ENCODE results near the gene AP4M1.
A peak's percentile ranks its signal among the peaks of the same experiment; 100 is the strongest.

The AP4M1 gene

DNA sequence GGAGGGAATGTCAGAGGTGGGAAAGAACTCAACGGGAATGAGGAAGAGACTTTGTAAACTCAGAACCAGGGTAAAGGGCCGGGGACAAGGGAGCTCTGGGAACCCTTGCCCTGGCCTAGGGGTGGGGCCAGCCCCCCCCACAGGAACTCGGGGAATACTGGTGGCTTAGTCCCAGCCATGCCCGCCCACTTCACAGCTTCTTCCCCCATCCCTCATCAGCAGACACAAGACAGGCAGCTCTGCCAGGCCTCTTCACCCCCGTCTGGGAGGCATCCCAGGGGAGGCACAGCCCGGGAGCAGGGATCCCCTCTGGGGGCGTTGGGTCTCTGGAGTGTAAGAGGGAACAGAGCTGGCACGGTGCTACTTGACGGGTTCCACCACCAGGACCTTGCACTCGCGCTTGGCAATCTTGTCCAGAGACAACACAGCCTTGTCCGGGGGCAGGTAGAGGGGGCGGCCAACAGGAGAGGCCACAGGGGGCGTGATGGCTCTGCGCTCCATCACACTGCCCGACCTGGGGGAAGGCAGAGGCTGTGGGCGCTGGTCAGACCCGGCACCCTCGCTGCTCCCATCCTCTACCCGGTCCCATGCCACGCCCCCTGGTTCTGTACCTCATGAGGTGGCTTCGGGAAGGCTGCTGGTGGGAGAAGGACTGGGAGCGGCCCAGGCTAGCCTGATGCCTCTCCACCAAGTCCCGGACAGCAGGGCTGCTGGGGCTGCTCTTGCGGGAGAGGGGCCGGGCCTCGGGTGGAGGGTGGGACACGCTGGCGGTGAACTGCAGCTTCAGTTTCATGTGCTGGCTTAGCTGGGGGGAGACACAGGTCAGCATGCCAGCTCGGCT is 53.4 kb downstream of the AP4M1 start:
- no peak for DNase-seq
- peaks cover 87% of the 10 kb centered on the region for H3K4me1 Mint-ChIP-seq
- H3K4me3 Mint-ChIP-seq = no peak overlapping the region
- no peaks in the 10 kb centered on the region for H3K9me3 Mint-ChIP-seq
- H3K27ac Mint-ChIP-seq = no peak overlapping the region
- no peak for ATAC-seq
- H3K27me3 Mint-ChIP-seq = no peaks in the 10 kb centered on the region

GRCh38 chr7:100155553-100156317 is 54.3 kb downstream of the AP4M1 start:
- DNase-seq (no peak), ATAC-seq (peak; percentile 1)
- peaks cover 83% of the 10 kb centered on the region for H3K4me1 Mint-ChIP-seq
- no peaks in the 10 kb centered on the region for H3K9me3 Mint-ChIP-seq
- no peak overlapping the region for H3K4me3 Mint-ChIP-seq
- H3K27me3 Mint-ChIP-seq = no peaks in the 10 kb centered on the region
- no peak overlapping the region for H3K27ac Mint-ChIP-seq

- Mint-ChIP-seq H3K27ac (peak overlapping the region; percentile 78 to 96), H3K4me1 (peaks cover 84% of the 10 kb centered on the region), H3K9me3 (no peaks in the 10 kb centered on the region), H3K27me3 (no peaks in the 10 kb centered on the region), H3K4me3 (peak overlapping the region; percentile 74 to 88)
- DNase-seq (peak; percentile 52 to 72), ATAC-seq (peak; percentile 80)
Observed at GRCh38 chr7:100156331-100157068, 55.1 kb downstream of the AP4M1 start.

GRCh38 chr7:100157069-100157333 is 55.6 kb downstream of the AP4M1 start:
- no peak for DNase-seq
- ATAC-seq = no peak
- Mint-ChIP-seq H3K4me1 (peaks cover 84% of the 10 kb centered on the region), H3K27me3 (no peaks in the 10 kb centered on the region), H3K4me3 (peak overlapping the region; percentile 74 to 88), H3K27ac (peak overlapping the region; percentile 78 to 96), H3K9me3 (no peaks in the 10 kb centered on the region)

DNA sequence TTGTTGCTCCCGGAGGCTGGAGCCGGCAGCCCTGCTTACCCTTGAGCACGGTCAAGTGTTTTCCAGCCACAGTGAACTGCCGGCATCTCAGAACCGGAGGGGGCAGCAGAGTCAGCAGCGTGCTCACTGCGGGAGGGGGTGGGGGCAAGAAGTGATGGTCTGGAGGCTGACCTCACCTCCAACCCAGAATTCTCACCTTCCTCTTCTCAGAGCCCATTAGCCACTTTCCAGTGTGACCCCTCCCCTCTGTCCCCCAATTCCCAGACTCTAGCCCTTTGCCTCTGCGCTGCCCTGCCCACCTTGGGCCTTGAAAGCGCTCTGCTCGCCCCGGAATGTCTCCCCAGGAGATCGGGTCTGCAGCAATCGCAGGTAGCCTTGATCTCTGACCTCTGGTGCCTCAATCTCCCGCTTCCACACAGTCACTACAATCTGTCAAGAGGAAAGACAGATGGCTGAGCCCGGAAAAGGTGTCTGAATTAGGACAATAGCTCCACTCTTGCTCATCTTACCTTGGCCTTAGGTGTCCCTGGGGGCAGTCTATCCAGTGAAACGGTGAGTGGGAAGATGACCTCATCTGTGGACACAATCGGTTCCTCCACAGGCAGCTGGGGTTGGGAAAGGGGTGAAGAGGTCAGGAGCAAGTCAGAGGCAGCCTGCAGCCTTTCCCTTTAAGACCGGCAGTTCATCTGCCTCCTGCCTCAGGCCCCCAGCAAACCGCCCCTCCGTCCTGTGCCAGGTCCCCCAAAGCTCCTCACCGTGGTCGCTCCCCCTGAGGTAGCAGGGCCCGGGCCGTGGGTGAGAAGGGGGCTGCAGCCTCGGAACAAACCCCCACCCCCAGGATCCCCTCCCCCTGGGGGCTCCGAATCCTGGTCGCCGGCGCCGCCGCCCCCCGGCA is 56.1 kb downstream of the AP4M1 start:
- ATAC-seq (no peak), DNase-seq (no peak)
- H3K4me3 Mint-ChIP-seq = peak overlapping the region; percentile 74 to 88
- H3K9me3 Mint-ChIP-seq = no peaks in the 10 kb centered on the region
- peak overlapping the region in 1 of 2 donors; percentile 96 for H3K27ac Mint-ChIP-seq
- peaks cover 84% of the 10 kb centered on the region for H3K4me1 Mint-ChIP-seq
- no peaks in the 10 kb centered on the region for H3K27me3 Mint-ChIP-seq

Measured in stimulated activated naive CD8-positive, alpha-beta T cell treated with anti-CD3 and anti-CD28 coated beads, Interleukin-15, amount 100 ng/mL, for 72 hours (primary cell).